ENCODE results near the gene KRTAP13-1. TPM values are rescaled to one million over a fixed set of nuclear protein-coding genes. Genes with fewer than 3 reads are reported as not detected.
A peak's percentile ranks its signal among the peaks of the same experiment; 100 is the strongest.

Gene KRTAP13-1
- total and polyA plus RNA-seq, 11 donors, result not detected

DNA sequence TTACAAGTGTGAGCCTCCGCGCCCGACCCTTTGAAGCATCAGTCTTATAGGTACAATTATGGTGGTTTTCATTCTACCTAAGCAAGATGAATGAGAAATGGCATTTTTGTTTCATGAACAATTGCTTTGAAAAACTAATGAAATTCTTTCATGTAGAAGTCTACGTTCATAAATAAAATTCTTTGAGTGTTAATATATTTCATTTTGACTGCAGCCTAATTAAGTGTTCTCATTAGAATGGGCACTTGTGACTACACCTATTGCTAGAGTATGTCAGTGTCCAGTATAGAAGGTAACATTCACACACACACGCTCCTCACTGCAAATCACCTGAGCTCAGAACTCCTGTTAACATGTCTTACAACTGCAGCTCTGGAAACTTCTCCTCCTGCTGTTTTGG is 44.1 kb downstream of the KRTAP13-1 start, which contains the start of gene KRTAP15-1:
TSS of gene KRTAP15-1 (plus strand) at position 301 of the 400 bp plus-strand sequence. CDS start at position 354, 53 bp downstream.
- Histone ChIP-seq H3K9me3 (no peaks in the 10 kb centered on the region), H3K27ac (no peak within 1 kb of the TSS), H3K4me1 (no peaks in the 10 kb centered on the region), H3K27me3 (no peaks in the 10 kb centered on the region), H3K4me3 (no peak within 1 kb of the TSS), H3K36me3 (no peaks in the 10 kb centered on the region)
- DNase-seq (no peak), ATAC-seq (no peak)
- WGBS, 4 donors, result 92 to 95% (median 94%) methylated on average over 5 of the region's 5 CpGs
- TF ChIP-seq POLR2A (IDR thresholded peaks at IDR 0.05), result no peak
- TF ChIP-seq, protein P1, sequence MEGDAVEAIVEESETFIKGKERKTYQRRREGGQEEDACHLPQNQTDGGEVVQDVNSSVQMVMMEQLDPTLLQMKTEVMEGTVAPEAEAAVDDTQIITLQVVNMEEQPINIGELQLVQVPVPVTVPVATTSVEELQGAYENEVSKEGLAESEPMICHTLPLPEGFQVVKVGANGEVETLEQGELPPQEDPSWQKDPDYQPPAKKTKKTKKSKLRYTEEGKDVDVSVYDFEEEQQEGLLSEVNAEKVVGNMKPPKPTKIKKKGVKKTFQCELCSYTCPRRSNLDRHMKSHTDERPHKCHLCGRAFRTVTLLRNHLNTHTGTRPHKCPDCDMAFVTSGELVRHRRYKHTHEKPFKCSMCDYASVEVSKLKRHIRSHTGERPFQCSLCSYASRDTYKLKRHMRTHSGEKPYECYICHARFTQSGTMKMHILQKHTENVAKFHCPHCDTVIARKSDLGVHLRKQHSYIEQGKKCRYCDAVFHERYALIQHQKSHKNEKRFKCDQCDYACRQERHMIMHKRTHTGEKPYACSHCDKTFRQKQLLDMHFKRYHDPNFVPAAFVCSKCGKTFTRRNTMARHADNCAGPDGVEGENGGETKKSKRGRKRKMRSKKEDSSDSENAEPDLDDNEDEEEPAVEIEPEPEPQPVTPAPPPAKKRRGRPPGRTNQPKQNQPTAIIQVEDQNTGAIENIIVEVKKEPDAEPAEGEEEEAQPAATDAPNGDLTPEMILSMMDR (IDR thresholded peaks at IDR 0.05), result no peak
- intact Hi-C loops (cut with DNase I), result loop anchor here (5.0 to 10.0 kb wide), 5 partner anchors 95 to 647 kb away; partner anchors contain the start of gene KRTAP23-1 (in 1 of the 10)

DNA sequence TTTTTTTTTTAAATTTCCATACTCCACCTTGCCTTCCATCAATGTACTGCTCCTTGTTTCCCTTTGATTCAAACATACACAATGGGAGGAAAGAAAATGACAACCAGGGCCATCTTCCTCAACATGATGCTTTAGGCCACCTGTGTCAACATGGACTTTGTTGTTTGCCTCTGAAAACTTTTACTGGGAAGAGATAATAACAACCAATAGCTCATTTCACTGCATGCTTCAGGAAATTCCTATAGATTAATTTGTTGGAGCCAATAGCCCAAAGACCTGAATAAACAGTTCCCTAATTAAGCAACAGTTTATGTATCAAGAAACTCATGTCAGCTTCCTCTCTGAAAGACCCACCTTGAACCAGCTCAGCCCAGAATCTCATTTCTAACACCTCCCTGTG is 47.4 kb downstream of the KRTAP13-1 start:
- Histone ChIP-seq H3K4me1 (no peaks in the 10 kb centered on the region), H3K9me3 (no peaks in the 10 kb centered on the region), H3K4me3 (no peak overlapping the region), H3K36me3 (no peaks in the 10 kb centered on the region), H3K27me3 (no peaks in the 10 kb centered on the region), H3K27ac (no peak overlapping the region)
- TF ChIP-seq POLR2A (IDR thresholded peaks at IDR 0.05), result no peak
- TF ChIP-seq, protein P1 (IDR thresholded peaks at IDR 0.05), result no peak
- intact Hi-C loops (cut with DNase I), result loop anchor here (5.0 to 10.0 kb wide), 4 partner anchors 289 to 644 kb away; no protein-coding TSS in a partner anchor
- DNase-seq (no peak), ATAC-seq (no peak)

DNA sequence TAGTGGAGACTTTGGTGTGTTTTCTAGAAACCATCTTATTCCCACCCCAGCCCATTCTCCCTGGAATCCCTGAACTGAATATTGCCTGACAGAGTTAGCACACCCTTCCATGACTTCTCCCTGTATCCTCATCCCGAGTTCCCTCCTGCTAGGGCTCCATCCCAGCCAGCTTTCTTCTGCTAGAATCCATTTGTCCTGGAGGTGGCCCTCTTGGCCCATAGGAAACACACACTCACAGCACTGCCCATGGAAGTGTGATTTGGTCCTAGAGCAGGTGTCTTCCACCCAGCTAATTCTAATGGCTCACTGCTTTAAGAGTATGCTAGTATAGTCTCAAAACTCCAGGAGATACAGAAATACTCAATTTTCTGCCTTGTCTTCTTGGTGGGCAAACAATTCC is 48.4 kb downstream of the KRTAP13-1 start:
- intact Hi-C loops (cut with DNase I), result loop anchor here (2.0 to 10.0 kb wide), 5 partner anchors 288 to 643 kb away; no protein-coding TSS in a partner anchor
- Histone ChIP-seq H3K27ac (no peak overlapping the region), H3K4me1 (no peaks in the 10 kb centered on the region), H3K36me3 (no peaks in the 10 kb centered on the region), H3K9me3 (no peaks in the 10 kb centered on the region), H3K4me3 (no peak overlapping the region), H3K27me3 (no peaks in the 10 kb centered on the region)
- peak in 1 of 5 donors; percentile 30 for DNase-seq
- no peak for TF ChIP-seq POLR2A (IDR thresholded peaks at IDR 0.05)
- TF ChIP-seq, protein P1 (IDR thresholded peaks at IDR 0.05), result peak in 10 of 12 donors; percentile 5 to 53 (median 37)
- WGBS, 4 donors, result 28 to 52% (median 43%) methylated on average over 1 of the region's 1 CpG
- ATAC-seq, result peak; percentile 64 to 89 (median 82)

Small RNAs within 50 kb of the gene (microRNA-seq; reads per million reads assigned to microRNA genes)
- gene MIR4327, result 0 reads per million in 4 donors

Other genes starting within 250 kb of the KRTAP13-1 start
- not detected for gene CLDN17, start 229.2 kb upstream of the KRTAP13-1 start, total RNA-seq
- gene CLDN17, start 229.2 kb upstream of the KRTAP13-1 start, polyA plus RNA-seq, result not detected
- gene CLDN8, start 179.9 kb upstream of the KRTAP13-1 start, total RNA-seq, result not detected
- not detected for gene CLDN8, start 179.9 kb upstream of the KRTAP13-1 start, polyA plus RNA-seq
- gene KRTAP24-1, start 113.1 kb upstream of the KRTAP13-1 start, total RNA-seq, result not detected
- not detected for gene KRTAP24-1, start 113.1 kb upstream of the KRTAP13-1 start, polyA plus RNA-seq
- gene KRTAP25-1, start 106.5 kb upstream of the KRTAP13-1 start, total RNA-seq, result not detected
- not detected for gene KRTAP25-1, start 106.5 kb upstream of the KRTAP13-1 start, polyA plus RNA-seq
- gene KRTAP26-1, start 75.7 kb upstream of the KRTAP13-1 start, total RNA-seq, result not detected
- gene KRTAP26-1, start 75.7 kb upstream of the KRTAP13-1 start, polyA plus RNA-seq, result not detected
- not detected for gene KRTAP27-1, start 58.3 kb upstream of the KRTAP13-1 start, total RNA-seq
- gene KRTAP27-1, start 58.3 kb upstream of the KRTAP13-1 start, polyA plus RNA-seq, result not detected
- not detected for gene KRTAP23-1, start 47.4 kb upstream of the KRTAP13-1 start, total RNA-seq
- gene KRTAP23-1, start 47.4 kb upstream of the KRTAP13-1 start, polyA plus RNA-seq, result not detected
- not detected for gene KRTAP13-2, start 23.8 kb upstream of the KRTAP13-1 start, total RNA-seq
- not detected for gene KRTAP13-2, start 23.8 kb upstream of the KRTAP13-1 start, polyA plus RNA-seq
- gene KRTAP13-3, start 29.9 kb downstream of the KRTAP13-1 start, total RNA-seq, result not detected
- gene KRTAP13-3, start 29.9 kb downstream of the KRTAP13-1 start, polyA plus RNA-seq, result not detected
- gene KRTAP13-4, start 34.2 kb downstream of the KRTAP13-1 start, total RNA-seq, result not detected
- not detected for gene KRTAP13-4, start 34.2 kb downstream of the KRTAP13-1 start, polyA plus RNA-seq
- not detected for gene KRTAP15-1, start 44.2 kb downstream of the KRTAP13-1 start, total RNA-seq
- not detected for gene KRTAP15-1, start 44.2 kb downstream of the KRTAP13-1 start, polyA plus RNA-seq
- gene KRTAP19-1, start 84.3 kb downstream of the KRTAP13-1 start, total RNA-seq, result not detected
- not detected for gene KRTAP19-1, start 84.3 kb downstream of the KRTAP13-1 start, polyA plus RNA-seq
- not detected for gene KRTAP19-2, start 91.4 kb downstream of the KRTAP13-1 start, total RNA-seq
- gene KRTAP19-2, start 91.4 kb downstream of the KRTAP13-1 start, polyA plus RNA-seq, result not detected
- gene KRTAP19-3, start 96.0 kb downstream of the KRTAP13-1 start, total RNA-seq, result not detected
- not detected for gene KRTAP19-3, start 96.0 kb downstream of the KRTAP13-1 start, polyA plus RNA-seq
- gene KRTAP19-4, start 101.1 kb downstream of the KRTAP13-1 start, total RNA-seq, result not detected
- not detected for gene KRTAP19-4, start 101.1 kb downstream of the KRTAP13-1 start, polyA plus RNA-seq
- gene KRTAP19-5, start 106.1 kb downstream of the KRTAP13-1 start, total RNA-seq, result not detected
- not detected for gene KRTAP19-5, start 106.1 kb downstream of the KRTAP13-1 start, polyA plus RNA-seq
- not detected for gene KRTAP19-6, start 145.8 kb downstream of the KRTAP13-1 start, total RNA-seq
- not detected for gene KRTAP19-6, start 145.8 kb downstream of the KRTAP13-1 start, polyA plus RNA-seq
- gene KRTAP19-7, start 165.3 kb downstream of the KRTAP13-1 start, total RNA-seq, result not detected
- not detected for gene KRTAP19-7, start 165.3 kb downstream of the KRTAP13-1 start, polyA plus RNA-seq
- not detected for gene KRTAP22-2, start 194.4 kb downstream of the KRTAP13-1 start, total RNA-seq
- not detected for gene KRTAP22-2, start 194.4 kb downstream of the KRTAP13-1 start, polyA plus RNA-seq
- not detected for gene KRTAP6-3, start 196.4 kb downstream of the KRTAP13-1 start, total RNA-seq
- not detected for gene KRTAP6-3, start 196.4 kb downstream of the KRTAP13-1 start, polyA plus RNA-seq
- not detected for gene KRTAP6-2, start 202.9 kb downstream of the KRTAP13-1 start, total RNA-seq
- gene KRTAP6-2, start 202.9 kb downstream of the KRTAP13-1 start, polyA plus RNA-seq, result not detected
- gene KRTAP22-1, start 205.1 kb downstream of the KRTAP13-1 start, total RNA-seq, result not detected
- gene KRTAP22-1, start 205.1 kb downstream of the KRTAP13-1 start, polyA plus RNA-seq, result not detected
- not detected for gene KRTAP6-1, start 217.9 kb downstream of the KRTAP13-1 start, total RNA-seq
- not detected for gene KRTAP6-1, start 217.9 kb downstream of the KRTAP13-1 start, polyA plus RNA-seq
- gene KRTAP20-1, start 220.4 kb downstream of the KRTAP13-1 start, total RNA-seq, result not detected
- gene KRTAP20-1, start 220.4 kb downstream of the KRTAP13-1 start, polyA plus RNA-seq, result not detected
- not detected for gene KRTAP20-4, start 224.6 kb downstream of the KRTAP13-1 start, total RNA-seq
- not detected for gene KRTAP20-4, start 224.6 kb downstream of the KRTAP13-1 start, polyA plus RNA-seq
- gene KRTAP20-2, start 239.2 kb downstream of the KRTAP13-1 start, total RNA-seq, result not detected
- gene KRTAP20-2, start 239.2 kb downstream of the KRTAP13-1 start, polyA plus RNA-seq, result not detected
- gene KRTAP20-3, start 246.8 kb downstream of the KRTAP13-1 start, total RNA-seq, result not detected
- gene KRTAP20-3, start 246.8 kb downstream of the KRTAP13-1 start, polyA plus RNA-seq, result not detected